Dedifferentiated amniotic fluid mesenchymal stem cell (primary cell): ENCODE results near the gene CEP170B.
"Not testable (repeated sequence)": the region's sequence is repeated elsewhere in the genome, so short reads cannot be mapped to it uniquely, and the experiment has no call there.

Experiments used
- DNase-seq: peaks from one replicate; pipeline ENCODE4 v3.0.0-alpha.2; 2016; ENCODE audit errors: extremely low spot score

CEP170B gene

GRCh38 chr14:104944436-104945205 lies 79.6 kb downstream of the CEP170B start:
- not testable (repeated sequence) for DNase-seq

GRCh38 chr14:104945266-104945665 lies 80.2 kb downstream of the CEP170B start:
- DNase-seq = not testable (repeated sequence)
